IMR-90 (cell line): ENCODE results near the gene SELENOH.

Experiments
- CEBPB ChIP-seq: IDR thresholded peaks from 2 replicates; pipeline ENCODE4 v1.6.1; 2012; ENCODE audit warnings: low read depth, low read length, improper control_type of control experiment
- CHD1 ChIP-seq: IDR thresholded peaks from 2 replicates; pipeline ENCODE4 v1.6.1; 2012; ENCODE audit warnings: low read depth, low read length, improper control_type of control experiment
- CTCF ChIP-seq: conservative IDR thresholded peaks from 2 replicates; pipeline ENCODE4 v1.5.1; 2012; ENCODE audit warnings: mild to moderate bottlenecking, low read depth, low read length, improper control_type of control experiment
- ELK1 ChIP-seq: fragments of 150-350 bp; IDR thresholded peaks from 2 replicates; pipeline ENCODE4 v1.6.1; 2016; ENCODE audit warnings: low read depth, mild to moderate bottlenecking, low read length, moderate library complexity, borderline replicate concordance
- MAFK ChIP-seq: IDR thresholded peaks from 2 replicates; pipeline ENCODE4 v1.6.1; 2012; ENCODE audit warnings: low read depth, low read length, improper control_type of control experiment
- MXI1 ChIP-seq: IDR thresholded peaks from 2 replicates; pipeline ENCODE4 v1.6.1; 2012; ENCODE audit warnings: low read depth, mild to moderate bottlenecking, low read length, moderate library complexity, borderline replicate concordance
- POLR2A ChIP-seq: IDR thresholded peaks from 2 replicates; pipeline ENCODE4 v1.6.1; 2012; ENCODE audit warnings: mild to moderate bottlenecking, low read depth, low read length
- RFX5 ChIP-seq: IDR thresholded peaks from 2 replicates; pipeline ENCODE4 v1.8.0; 2012; ENCODE audit warnings: low read depth, mild to moderate bottlenecking, low read length, moderate library complexity
- SMC3 ChIP-seq: fragments of 150-350 bp; IDR thresholded peaks from 2 replicates; pipeline ENCODE4 v1.6.1; 2016; ENCODE audit warnings: low read depth, mild to moderate bottlenecking, antibody characterized with exemption, low read length, moderate library complexity
- USF2 ChIP-seq: fragments of 150-350 bp; IDR thresholded peaks from 2 replicates; pipeline ENCODE4 v1.6.1; 2017; ENCODE audit warnings: mild to moderate bottlenecking, antibody characterized with exemption, low read length, low read depth

- TF ChIP-seq USF2 (no peak), RFX5 (no peak), CTCF (no peak), POLR2A (no peak), CEBPB (no peak), ELK1 (no peak), SMC3 (no peak), MXI1 (no peak), CHD1 (no peak), MAFK (no peak)
Observed at GRCh38 chr11:57772562-57772961, 31.3 kb downstream of the SELENOH start.
